Stimulated activated CD4-positive, alpha-beta T cell treated with anti-CD3 and anti-CD28 coated beads, Interleukin-1b, Interleukin-23, amount 100 ng/mL, for 1 hour (primary cell): Measurements from ENCODE around the gene RPL23.

ENCODE experiments used
- DNase-seq, 2 donors: peaks; one replicate each; pipeline ENCODE4 v3.0.0-alpha.2; 2020; ENCODE audit warnings: low read depth in 2 of 2

Gene RPL23

DNA sequence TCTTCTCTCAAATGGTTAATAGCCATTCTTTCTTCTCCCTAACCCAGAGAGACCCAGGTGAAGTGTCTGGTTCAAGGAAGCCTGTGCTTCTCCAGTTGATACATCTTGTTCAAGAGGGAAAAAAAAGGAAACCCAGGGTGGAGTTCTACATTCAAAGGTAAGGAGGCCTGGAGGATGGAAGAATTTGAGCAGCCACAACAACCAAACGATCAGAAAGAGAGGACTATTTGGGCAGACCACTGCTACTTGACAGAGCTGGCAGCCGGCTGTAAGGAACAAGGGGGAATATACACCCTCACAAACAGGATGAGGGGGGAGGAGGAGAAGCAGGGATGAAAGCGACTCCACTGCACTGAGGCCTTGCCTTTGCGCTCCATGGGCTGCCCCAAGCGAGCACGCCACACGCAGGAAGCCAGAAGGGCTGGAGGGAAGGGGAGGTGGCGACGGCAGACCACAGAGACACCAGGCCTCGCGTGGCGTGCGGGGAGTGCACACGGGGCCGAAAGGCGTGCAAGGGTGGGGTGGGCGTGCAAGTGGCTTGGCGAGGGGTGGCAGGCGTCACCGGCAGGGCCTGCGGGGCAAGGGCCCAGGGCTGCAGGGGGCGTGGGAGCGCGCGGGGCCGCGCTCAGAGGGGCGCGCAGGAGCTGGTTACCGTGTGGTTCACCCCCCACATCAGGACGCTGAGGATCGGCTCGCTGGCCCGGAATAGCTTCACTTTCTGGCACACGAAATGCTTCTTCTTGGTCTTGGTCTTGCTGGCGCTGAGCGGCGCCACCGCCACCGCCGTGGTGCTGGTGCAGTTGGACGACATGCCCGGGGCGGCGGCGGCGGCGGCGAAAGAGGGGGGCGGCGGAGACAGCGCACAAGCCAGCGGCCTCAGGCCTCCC, 54.7 kb downstream of the RPL23 start:
- DNase-seq: peak; percentile 4 to 11
